Measurements from ENCODE around the gene NRSN2.
"Not testable (repeated sequence)": the region's sequence is repeated elsewhere in the genome, so short reads cannot be mapped to it uniquely, and the experiment has no call there.

- TF ChIP-seq CTCF, POLR2AphosphoS5 (IDR thresholded peaks at IDR 0.05): not testable (repeated sequence)
These were observed 10.9 kb upstream of the NRSN2 start for GRCh38 chr20:336040-336439.
